NCI-H510A (cell line): Measurements from ENCODE around the gene HLTF.

Experiments
- DNase-seq: peaks from one replicate; lab custom pipeline; 2025; lab: John Stamatoyannopoulos, UW

The HLTF gene

DNA sequence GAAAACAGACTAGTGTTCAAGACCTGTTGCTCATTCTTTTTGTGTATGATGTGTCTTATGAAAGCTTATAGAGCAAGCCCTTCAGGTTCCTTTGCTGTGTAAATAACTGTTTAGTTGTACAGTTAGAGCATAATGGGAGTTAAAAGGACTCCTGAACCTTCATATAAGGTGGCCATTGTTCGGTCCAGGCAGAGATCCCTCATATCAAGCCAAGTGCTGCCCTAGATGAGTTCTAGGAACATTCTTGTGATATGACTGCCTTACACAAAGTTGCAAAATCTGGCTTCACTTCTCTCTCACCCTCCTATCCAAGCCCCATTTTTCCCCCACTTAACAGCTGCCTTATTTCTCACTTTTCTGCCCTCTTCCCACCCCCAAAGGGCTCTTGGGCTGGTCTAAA lies 68.1 kb downstream of the HLTF start:
- DNase-seq = no peak

DNA sequence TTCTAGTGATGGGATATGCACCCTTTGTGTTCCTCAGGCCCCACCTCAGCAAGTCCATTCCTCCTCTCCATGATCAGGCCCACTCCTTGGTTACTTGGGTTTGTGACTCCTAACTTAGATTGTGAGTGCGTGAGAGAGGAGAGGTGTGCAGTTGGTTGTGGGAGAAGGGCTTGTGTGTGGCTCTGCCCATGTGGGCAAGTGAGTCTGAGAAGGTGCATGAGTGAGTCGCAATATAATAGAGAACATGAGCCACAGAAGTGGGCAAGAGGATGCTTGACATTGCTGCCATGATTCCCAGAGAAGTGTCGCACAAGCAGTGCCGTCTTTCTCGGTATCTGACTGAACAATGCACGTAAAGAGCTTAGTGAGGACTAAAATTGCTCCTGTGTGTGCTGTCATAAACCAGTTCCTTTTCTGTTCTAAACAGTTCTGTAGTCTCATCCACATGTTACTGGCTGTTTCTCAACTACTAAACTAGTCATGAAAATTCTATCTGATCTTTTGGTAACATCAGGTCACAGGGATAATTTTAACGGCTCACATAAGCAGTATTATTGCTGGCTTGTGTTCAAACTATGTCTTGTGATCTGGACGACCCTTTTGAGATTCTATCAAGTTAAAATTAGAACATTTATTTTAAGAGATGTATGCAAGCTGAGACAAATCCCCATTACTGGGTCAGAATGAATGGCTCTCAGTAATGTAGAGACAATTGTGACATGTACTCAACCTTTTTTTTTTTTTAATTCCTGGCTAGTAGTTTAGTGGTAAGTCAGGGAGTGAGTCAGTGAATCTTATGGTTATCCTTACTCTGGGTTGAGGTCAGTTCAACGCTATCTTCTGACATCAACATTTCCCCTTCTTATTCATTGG lies 69.4 kb downstream of the HLTF start:
- DNase-seq = no peak

DNA sequence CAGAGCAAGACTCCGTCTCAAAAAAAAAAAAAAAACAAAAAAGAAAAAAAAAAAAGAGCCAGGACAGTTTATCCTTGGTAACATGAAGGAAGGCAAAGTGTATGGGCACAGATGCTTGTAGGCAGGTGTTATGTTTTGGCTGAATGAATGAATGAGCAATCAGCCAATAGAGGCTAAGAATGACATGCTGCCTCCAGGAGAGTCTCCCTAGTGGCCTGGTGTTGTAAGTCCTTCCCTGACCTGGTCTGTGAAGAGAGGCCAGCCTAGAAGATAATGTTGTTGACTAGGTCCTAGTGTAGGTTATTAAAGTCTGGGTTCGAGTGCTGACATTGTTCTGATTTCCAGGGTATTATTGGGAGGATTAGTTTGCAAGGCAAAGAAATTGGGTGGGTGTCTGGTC lies 70.1 kb downstream of the HLTF start:
- no peak for DNase-seq

DNA sequence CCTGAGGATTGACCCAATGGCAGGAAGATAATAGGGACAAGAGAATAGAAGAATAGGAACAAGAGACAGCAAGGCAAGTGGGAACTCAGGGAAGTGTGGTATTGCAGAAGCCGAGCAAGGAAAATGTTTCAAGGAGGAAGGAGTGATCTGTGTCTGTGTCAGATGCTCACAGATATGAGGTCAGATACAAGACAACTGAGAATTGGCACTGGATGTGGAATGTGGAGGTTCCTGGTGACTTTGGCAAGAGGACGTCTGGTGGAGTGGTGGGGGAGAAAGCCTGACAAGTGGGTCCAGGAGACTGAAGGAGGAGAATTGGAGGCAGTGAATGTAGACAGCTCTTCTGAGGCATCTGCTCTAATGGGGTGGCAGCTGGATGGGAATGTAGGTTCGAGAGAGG lies 70.9 kb downstream of the HLTF start:
- no peak for DNase-seq

DNA sequence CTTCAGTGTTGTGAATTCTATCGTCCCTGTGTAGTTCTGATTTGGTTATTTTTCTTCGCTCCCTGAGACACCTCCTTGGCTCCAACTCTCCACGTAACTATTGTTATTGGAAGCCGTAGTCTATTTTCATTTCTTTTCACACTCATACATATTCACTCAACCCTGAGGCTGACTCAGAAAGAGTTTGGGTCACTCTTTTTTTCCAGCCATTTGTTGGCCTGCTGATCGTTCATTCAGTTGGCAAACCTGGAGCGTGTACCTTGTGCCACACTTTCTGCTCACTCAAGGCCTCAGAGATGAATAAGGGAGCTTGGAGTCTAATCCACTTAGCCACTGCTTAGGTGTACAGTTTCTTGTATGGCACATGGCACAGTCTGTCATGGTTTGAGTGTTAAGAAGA lies 72.6 kb downstream of the HLTF start:
- DNase-seq = no peak

DNA sequence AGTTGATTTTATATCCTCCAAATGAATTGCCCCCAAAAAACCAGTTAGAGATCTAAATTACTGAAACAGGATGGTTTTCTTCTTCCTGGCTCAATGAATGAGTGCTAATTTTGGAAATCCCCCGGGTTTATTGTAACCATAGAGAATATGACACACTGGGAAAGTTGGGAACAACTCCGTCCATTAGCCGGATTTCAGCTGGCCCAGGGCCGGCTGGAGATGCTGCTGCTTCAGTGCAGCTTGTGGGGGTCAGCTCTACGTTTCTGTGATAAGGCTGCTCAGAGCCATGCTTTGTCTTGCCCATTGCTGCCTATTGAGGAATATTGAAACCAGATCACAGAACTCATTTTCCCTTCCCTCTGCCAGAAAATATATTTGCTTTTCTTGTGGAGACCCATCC lies 74.7 kb downstream of the HLTF start:
- DNase-seq = no peak

DNA sequence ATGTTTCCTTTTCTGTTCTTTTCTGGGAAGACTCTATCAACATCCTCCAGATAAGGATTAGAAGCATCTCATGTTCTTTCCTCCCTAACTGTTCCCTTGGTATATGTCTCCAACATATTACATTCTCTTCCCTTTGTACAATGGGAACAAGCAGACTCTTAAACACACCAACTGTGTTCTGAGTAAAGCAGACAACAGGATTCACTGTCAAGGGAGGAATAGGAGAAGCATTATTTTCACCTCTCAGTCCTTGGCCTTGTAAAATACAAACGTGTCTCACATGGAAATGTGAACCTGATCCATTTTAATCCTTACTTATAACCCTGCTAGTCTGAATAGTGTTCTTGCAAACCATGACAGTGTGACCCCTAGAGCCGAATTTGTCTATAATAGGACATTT lies 75.4 kb downstream of the HLTF start:
- no peak for DNase-seq

DNA sequence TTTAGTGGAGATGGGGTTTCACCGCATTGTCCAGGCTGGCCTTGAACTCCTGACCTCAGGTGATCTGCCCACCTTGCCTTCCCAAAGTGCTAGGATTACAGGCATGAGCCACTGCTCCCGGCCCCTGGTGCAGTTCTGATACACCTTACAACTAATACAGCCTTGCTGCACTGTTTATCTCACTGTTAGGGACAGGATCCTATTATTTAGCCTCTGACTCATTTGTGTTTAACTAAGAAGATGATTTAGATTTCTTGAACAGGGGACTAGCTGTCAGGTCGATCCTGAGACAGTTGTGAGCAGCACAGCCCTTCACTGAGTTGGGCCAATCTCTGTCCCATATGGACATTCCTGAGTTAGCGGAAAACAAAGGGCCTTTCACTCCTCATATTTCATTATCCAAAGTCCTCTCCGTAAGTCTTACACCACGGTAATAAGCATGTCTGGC lies 75.8 kb downstream of the HLTF start:
- DNase-seq = no peak

DNA sequence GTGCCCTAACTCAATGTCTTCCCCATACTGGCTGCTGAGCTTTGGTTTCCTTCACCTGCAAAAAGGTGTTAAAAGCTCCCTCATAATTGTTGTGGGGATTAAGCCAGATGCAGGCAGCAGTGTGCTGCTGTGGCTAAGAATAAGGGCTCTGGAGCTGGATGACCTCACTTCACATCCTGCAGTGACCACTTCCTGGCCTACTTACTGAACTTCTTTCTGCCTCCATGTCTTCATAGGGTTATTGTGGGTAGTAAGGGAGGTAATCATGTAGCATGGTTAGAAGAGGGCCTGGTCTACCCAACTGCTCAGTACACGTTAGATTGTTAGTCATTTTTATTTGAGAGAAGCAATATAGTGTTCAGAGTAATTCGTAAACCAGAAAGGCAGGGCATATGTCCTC lies 76.6 kb downstream of the HLTF start:
- DNase-seq = no peak

DNA sequence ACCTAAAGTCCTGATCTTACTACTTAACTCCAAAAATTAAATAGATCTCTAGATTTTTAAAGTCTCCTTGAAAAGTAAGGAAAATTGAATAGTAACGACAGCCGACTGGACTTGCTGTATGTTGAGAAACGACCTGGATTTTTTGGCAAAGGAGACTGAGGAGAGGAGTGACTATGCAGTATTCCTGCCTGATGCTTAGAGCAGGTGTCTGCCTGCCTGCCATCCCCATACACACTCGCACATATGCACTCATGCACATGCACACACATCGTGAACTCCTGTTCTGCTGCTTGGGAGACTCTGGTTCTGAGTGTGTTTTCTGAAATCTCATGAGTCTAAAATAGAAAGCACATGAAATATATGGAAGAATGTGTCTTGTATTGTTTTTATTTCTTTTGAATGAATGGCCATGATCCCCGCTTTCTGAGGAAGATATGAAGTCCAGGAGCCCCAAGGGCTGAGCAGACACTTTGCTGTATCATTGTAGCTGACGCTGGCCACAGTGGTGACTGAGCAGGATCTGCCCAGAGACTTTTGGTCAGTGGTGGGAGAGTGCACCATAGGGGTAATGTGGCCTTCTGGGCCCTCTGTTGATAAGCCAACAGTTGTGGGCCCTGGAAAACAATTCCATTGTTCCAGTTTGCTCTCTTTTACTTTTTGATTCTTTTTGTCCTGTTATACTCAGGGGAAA lies 78.6 kb downstream of the HLTF start:
- DNase-seq = no peak

DNA sequence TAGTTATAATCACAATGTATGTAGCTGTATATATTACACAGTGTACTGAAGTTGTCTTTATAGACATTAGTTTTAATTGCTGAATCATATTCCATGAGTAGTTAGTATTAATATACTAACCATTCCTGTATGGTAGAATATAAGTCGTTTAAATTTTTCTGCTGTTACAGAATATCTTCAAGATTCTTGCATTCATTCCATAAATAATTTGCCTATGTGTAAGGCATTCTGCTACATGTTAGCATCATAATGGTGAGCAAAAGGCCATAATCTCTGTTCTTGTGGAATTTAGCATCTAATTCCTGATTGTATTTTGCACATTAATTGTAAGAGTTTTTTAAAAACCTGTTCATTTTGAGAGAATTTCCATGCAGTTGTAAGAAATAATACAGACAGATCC lies 80.9 kb downstream of the HLTF start:
- DNase-seq = no peak

DNA sequence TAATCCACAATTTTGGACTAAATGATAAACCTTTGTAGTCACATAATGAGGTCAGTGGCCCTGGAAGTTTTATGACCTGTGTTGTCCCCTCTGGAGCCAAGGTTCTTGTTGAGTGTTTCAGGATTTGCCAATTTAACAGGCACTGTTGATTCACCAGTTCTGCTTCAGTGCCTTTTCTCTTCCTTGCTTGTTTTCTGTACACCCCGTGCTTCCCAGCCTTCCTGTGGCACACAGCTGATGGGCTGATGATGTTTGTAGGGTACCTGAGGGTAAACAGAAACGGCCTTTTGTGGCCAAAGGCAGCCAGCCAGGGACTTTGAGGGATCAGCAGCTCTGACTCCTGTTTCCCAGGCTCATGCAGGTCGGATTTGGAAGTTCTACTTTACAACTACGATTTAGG lies 81.7 kb downstream of the HLTF start:
- DNase-seq = peak; percentile 54

DNA sequence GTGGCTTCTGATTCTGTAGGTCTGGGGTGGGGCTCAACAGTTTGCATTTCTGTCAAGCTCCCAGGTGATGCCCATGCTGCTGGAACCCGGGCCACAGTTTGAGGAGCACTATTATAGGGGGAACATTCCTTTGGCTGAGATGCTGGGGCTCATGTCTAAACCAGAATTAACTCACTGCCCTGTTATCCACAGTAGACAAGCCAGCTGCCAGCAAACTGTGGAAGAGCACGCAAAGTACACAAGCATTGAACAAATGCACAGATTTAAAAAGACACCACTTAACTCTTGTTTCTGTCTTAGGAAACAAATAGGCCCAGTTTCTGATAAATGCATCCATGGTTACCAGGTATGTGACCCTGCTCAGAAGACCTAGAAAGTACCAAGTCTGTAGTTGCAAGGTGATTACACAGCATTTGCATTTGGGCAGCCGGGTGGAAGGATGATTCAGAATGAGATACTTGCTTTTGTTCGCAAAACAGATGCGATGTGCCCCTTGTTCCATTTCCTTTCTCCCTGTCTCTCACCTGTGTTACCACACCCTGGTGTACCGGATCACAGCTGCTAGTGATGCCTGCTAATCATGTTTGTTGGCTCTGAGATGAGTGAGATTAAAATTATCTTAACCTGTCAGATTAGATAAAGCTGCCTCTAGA lies 82.6 kb downstream of the HLTF start:
- DNase-seq = no peak

DNA sequence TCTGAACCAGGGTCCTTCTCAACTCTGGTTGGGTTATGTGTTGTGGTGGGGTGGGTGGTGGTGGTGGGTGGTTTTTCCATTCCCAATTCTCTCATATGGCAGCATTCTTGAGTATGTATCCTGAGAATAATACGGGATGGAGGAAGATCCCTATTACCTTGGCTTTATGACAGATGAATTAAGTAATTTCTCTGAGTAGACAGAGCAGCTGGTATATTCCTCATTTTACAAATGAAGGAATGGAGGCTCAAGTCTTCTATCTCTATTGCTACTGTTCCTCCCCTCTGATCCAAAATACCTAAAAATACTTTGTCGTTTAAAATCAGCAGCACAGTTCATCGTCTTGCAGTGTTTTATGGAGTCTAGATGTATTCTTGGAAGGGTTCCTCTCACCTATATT lies 84.6 kb downstream of the HLTF start:
- no peak for DNase-seq

DNA sequence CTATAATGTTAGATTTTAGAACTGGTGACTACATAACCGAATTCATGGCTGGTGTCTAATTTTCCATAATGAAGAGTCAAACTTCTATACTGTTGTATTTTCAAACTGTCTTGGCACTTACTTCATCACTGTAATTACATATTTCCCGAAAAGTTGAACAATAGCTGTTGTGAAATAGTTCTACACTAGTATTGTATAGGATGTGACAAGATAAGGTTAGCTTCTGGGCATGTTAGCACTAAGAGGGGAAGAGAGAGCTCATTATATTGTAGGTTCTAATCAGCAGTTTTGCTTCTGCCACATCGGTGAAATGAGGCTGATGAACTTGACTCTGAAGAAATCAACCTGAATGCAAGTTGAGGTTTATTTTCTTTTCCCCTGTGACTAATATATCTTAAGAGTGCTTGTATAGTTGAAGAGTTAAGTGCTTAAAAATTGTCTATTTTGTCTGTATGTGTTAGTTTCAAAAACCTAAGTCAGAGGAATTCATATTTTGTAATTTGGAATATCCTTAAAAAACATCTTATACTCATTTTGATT lies 86.1 kb downstream of the HLTF start:
- no peak for DNase-seq

DNA sequence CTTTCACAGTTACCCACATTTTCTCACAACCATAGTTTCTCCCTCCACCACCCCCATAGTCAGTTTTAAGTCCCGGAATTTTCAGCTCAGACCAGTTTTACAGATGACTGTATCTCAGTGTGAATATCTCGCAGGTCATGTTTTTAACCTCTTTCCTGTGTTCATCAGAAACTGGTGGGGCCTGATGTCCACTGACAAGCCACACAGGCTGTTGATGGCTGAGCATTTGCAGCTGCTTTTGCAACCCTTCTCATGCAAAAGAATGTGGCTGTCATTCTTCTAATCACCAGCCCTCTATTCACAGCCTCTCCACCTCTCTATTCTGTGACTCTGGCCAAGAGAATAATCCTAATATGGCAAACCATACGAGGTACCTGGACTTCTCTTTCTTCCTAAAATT lies 86.5 kb downstream of the HLTF start:
- DNase-seq = no peak

DNA sequence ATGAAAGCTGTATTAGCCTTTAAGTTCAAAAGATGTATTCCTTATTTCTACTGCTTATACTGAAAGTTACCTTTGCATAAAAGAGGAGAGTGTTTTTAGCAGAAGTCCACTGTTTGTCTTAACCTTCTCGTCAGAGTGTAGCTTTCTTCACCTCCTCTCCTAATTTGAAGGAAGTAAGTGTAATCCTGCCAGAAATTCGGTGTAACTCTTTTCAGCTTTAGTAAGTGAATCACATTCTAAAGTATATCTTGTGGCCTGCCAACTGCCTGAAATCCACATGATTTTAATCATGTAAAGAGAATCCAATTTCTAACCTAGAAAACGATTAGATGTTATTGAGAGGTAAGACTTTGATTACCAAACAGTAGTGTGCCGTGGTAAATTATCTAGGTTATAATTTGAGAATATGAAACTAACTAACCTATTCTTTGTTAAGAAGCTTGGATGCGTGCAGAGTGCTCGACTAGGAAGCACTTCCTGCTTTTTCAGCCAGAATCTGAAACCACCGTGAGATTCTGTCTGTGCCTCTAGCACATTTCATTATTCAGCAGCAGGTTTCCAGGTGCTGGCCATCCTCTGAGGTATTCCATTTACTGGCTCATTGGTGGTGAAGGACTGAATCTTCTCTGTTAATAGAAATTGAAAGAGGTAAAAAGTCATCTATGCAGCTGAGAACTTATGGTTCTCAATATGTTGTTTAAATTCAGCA lies 87.5 kb downstream of the HLTF start:
- DNase-seq = peak; percentile 38

DNA sequence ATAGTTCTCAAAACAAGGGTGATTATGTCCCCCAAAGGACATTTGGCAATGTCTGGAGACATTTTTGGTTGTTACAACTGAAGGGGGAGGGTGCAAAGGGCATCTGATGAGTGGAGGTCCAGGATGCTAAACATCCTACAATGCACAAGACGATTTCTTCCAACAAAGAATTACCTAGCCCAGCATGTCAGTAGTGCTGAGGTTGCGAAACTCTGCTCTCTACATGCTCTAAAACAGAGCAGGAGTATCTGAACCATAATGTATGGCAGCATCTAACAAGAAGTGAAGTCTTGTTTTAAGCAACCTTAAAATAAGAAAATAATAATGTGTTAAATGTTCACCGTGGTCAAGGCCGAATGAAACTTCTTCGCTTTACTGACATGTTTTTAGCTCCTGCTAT lies 88.0 kb downstream of the HLTF start:
- no peak for DNase-seq

DNA sequence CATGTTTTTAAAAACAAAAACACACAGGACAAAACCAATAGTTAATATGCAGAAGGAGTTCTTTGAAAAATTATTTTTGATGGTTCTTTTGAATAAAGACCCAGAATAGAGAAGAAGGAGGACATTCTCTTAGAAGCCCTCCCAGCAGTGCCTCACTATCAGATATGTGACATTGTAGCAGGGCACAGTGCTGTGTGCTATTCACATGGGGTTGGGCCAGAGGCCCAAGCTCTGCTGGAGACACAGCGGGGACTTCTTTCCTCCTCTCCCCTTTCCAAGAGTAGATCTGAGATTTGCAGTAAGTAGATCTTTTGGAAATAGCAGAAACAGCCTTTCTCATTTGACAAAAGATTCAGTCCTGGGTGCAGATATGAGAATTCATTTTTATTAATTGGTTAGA lies 88.7 kb downstream of the HLTF start:
- DNase-seq = no peak

DNA sequence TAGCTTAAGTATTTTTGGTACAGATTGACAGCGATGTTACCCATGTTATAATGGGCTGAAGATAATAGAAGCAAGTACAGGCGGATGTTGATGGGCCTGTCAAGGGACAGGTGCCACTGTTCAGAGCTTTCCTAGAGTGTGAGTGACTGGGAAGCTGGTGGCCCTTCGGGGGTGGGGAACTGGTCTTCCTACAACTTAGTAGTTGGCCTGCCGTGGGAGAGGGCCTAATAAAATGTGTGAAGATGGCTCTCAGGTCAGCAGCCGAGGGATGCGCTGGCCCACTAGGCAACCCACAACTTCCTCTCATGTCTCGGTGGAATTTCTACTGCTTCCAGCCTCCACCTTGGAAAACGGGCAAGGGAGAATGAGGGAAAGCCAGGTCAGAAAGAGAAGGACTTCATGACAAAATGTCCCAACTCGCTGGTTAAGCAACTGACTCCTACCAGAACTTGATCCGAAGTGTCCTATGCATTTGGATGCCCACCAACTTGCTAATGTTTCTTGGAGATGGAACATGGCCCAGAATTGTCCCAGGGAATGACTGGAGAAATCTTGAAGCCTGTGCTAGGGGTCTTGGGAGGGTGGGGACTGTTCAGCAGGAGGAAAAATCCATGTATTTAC lies 93.6 kb downstream of the HLTF start:
- no peak for DNase-seq

DNA sequence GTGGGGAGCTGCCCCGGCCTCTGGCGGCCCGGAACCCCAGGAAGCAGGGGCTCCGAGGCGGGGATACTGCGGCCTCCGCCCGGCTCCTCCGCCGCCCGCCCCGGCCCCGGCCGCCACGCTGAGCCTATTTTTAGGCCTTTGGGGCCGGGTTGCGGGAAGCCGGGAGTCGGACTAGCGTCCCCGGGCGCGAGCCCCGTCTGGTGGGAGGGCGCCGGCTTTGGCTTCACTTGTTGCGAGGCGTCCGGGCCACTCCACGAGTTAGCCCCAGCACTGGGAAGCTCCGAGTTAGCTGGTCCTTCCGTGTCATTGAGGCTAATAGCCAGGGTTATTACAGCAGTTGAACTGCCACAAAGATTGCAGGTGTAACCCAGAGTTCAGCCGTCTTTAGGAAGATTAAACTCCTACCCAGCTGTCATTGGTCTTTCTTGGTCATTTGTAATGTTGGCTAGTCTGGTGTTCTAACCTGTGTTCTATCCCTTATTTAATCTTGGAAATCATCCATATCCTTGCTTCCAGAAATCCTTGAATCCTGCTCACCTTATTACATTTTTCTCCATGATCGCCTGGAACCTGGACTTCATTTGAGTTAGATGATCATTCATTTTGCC lies 94.2 kb downstream of the HLTF start:
- DNase-seq = no peak
